GM19099 (cell line): ENCODE results near the gene GSPT1.

Source experiments
- POLR2A ChIP-seq: IDR thresholded peaks from 3 replicates; pipeline ENCODE4 v1.6.1; 2011; ENCODE audit warnings: low read depth; ENCODE audit not compliant: insufficient read length; ENCODE audit errors: extremely low read depth

Gene GSPT1

DNA sequence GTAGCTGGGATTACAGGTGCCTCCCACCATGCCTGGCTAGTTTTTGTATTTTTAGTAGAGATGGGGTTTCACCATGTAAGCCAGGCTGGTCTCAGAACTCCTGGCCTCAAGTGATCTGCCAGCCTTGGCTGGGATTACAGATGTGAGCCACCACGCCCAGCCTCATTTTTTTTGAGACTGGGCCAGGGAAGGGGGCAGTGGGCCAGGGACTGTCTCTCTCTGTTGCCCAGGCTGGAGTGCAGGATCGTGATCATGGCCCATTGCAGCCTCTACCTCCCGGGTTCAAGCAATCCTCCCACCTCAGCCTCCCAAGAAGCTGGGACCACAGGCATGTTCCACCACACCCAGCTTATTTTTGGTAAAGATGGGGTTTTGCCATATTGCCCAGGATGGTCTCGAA is 80.4 kb downstream of the GSPT1 start:
- TF ChIP-seq POLR2A, result no peak

- no peak for TF ChIP-seq POLR2A
Observed at GRCh38 chr16:11833951-11834695, 81.6 kb downstream of the GSPT1 start.

DNA sequence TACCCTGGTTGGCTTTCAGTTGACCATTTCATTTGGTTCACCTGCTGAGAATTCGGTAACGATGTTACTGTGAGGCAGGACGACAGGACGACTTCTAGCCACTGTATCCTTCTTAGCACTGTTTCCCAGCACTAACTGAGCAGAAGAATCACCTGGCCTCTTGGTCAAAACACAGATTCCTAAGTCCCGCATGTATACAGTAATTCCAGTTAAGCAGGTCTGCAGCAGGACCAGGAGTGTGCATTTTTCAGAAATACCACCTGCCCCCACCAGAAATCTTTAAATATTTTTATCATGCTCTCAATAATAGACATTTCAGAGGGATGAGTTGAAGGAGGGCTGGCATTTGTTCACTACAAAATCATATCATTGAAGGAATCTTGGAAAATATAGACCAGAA is 87.1 kb downstream of the GSPT1 start:
- TF ChIP-seq POLR2A, result no peak

GRCh38 chr16:11824362-11824761 is 91.4 kb downstream of the GSPT1 start:
- no peak for TF ChIP-seq POLR2A

DNA sequence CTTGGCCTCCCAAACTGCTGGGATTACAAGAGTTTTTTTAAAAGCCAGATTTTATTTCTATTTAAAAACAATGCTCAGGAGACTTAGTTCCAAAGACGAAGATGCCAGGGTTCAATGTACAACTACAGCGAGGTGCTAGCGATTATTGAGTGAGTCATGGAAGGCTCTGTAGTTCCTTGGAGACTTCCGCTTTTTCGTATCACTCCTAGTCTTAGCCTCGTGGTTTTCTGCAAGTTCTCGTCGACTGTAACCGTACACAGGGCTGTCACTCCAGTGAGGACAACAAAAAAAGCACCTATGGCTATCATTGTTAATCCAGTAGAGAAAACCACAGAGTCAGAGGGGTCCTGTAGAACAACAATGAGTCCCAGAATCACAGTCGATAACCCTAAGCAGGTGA is 96.0 kb downstream of the GSPT1 start:
- no peak for TF ChIP-seq POLR2A
